Esophagus muscularis mucosa (tissue), 4 donors: ENCODE measurements around the gene MISP3.
"Not testable (repeated sequence)": the region's sequence is repeated elsewhere in the genome, so short reads cannot be mapped to it uniquely, and the experiment has no call there.

Experiments used
- EP300 ChIP-seq: sonication (generic); formaldehyde crosslinking; IDR thresholded peaks from one replicate; pipeline ENCODE4 v1.6.1; 2017; ENCODE audit warnings: antibody characterized with exemption
- POLR2AphosphoS5 ChIP-seq, 2 donors: sonication (generic); formaldehyde crosslinking; IDR thresholded peaks; one replicate each; pipeline ENCODE4 v1.6.1; 2017; ENCODE audit warnings: antibody characterized with exemption in 2 of 2
- TF ChIP-seq, protein P1 (sequence below), 3 experiments: fragments of 200-600 bp in 2 of 3; fragments of 450-650 bp in 1 of 3; sonication (generic) in 2 of 3; IDR thresholded peaks; one replicate each; pipeline ENCODE4 v1.5.1; 2017 to 2019; ENCODE audit warnings: antibody characterized with exemption in 3 of 3, mild to moderate bottlenecking in 2 of 3, moderate library complexity in 1 of 3

DNA sequence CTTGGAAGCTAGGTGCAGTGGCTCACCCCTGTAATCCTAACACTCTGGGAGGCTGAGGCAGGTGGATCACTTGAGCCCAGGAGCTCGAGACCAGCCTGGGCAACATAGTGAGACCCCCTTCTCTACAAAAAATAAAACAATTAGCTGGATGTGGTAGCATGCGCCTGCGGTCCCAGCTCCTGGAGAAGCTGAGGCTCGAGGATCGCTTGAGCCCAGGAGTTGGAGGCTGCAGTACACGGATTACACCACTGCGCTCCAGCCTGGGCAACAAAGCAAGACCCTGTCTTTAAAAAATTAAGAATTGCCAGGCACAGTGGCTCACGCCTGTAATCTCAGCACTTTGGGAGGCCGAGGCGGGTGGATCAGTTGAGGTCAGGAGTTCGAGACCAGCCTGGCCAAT lies 21.6 kb upstream of the MISP3 start:
- TF ChIP-seq, protein P1, sequence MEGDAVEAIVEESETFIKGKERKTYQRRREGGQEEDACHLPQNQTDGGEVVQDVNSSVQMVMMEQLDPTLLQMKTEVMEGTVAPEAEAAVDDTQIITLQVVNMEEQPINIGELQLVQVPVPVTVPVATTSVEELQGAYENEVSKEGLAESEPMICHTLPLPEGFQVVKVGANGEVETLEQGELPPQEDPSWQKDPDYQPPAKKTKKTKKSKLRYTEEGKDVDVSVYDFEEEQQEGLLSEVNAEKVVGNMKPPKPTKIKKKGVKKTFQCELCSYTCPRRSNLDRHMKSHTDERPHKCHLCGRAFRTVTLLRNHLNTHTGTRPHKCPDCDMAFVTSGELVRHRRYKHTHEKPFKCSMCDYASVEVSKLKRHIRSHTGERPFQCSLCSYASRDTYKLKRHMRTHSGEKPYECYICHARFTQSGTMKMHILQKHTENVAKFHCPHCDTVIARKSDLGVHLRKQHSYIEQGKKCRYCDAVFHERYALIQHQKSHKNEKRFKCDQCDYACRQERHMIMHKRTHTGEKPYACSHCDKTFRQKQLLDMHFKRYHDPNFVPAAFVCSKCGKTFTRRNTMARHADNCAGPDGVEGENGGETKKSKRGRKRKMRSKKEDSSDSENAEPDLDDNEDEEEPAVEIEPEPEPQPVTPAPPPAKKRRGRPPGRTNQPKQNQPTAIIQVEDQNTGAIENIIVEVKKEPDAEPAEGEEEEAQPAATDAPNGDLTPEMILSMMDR (IDR thresholded peaks at IDR 0.05), result not testable (repeated sequence)
- TF ChIP-seq POLR2AphosphoS5 (IDR thresholded peaks at IDR 0.05); EP300: not testable (repeated sequence)
